H1 (cell line): ENCODE data around the gene EFNA3. TPM values are rescaled to one million over a fixed set of nuclear protein-coding genes. Genes with fewer than 3 reads are reported as not detected.

ENCODE experiments used
- CTCF ChIA-PET: fragments of 300-600 bp; sonication (Branson Sonifier 250); formaldehyde crosslinking; loops from one replicate; lab custom pipeline; 2021; ENCODE audit not compliant: partially characterized antibody; lab: Charles Lee
- POLR2A ChIA-PET: fragments of 300-600 bp; sonication (Branson Sonifier 250); formaldehyde crosslinking; loops from one replicate; lab custom pipeline; 2021; ENCODE audit warnings: inconsistent platforms; ENCODE audit not compliant: partially characterized antibody; lab: Charles Lee
- DNase-seq, 2 experiments: peaks; one replicate each; pipeline versions ENCODE4 v3.0.0 to v3.0.0-alpha.2; 2010 to 2022; ENCODE audit warnings: low spot score in 2 of 2, low read depth in 1 of 2, mixed read lengths in 1 of 2
- FAIRE-seq: peaks from 2 replicates; lab custom pipeline; 2011; peaks lifted over from hg19 to GRCh38; lab: Jason Lieb, UNC
- H2AFZ ChIP-seq: 2 replicates; pipeline ENCODE4 v1.8.1; 2012; ENCODE audit warnings: low read length, inconsistent platforms
- H2AK5ac ChIP-seq: 2 replicates; pipeline ENCODE4 v1.6.1; 2013; ENCODE audit warnings: low read depth, low read length
- H2BK120ac ChIP-seq: replicated peaks from 2 replicates; pipeline ENCODE3; 2013; ENCODE audit warnings: low read depth, low read length, inconsistent platforms
- H2BK12ac ChIP-seq: 2 replicates; pipeline ENCODE4 v1.6.1; 2013; ENCODE audit warnings: low read depth, low read length
- H2BK15ac ChIP-seq: 2 replicates; pipeline ENCODE4 v1.6.1; 2013; ENCODE audit warnings: low read length
- H2BK20ac ChIP-seq: 2 replicates; pipeline ENCODE4 v1.6.1; 2013; ENCODE audit warnings: low read length
- H2BK5ac ChIP-seq: 2 replicates; pipeline ENCODE4 v1.6.1; 2013; ENCODE audit warnings: low read depth, low read length
- H3K14ac ChIP-seq: 2 replicates; pipeline ENCODE4 v1.6.1; 2013; ENCODE audit warnings: inconsistent platforms; ENCODE audit not compliant: insufficient read length
- H3K18ac ChIP-seq: 2 replicates; pipeline ENCODE4 v1.6.1; 2013; ENCODE audit warnings: low read length; ENCODE audit errors: extremely low read depth
- H3K23ac ChIP-seq: 2 replicates; pipeline ENCODE4 v1.6.1; 2013; ENCODE audit warnings: inconsistent platforms; ENCODE audit not compliant: insufficient read length
- H3K23me2 ChIP-seq: 2 replicates; pipeline ENCODE4 v1.6.1; 2013; ENCODE audit warnings: low read depth, low read length
- H3K27ac ChIP-seq: 2 replicates; pipeline ENCODE4 v1.6.1; 2011; ENCODE audit warnings: low read depth, low read length, inconsistent platforms
- H3K27me3 ChIP-seq, 4 experiments: replicated peaks in 1 of 4; 1 replicate in 1 of 4; 2 replicates in 3 of 4; pipeline versions ENCODE4 v1.6.1 to v1.8.1; 2011 to 2013; ENCODE audit warnings: low read length in 3 of 4, mild to moderate bottlenecking in 3 of 4, inconsistent platforms in 2 of 4, mixed read lengths in 2 of 4, moderate library complexity in 1 of 4; ENCODE audit not compliant: control insufficient read depth in 3 of 4, insufficient read depth in 3 of 4; ENCODE audit errors: extremely low read depth in 1 of 4
- H3K36me3 ChIP-seq, 4 experiments: 2 replicates each; pipeline versions ENCODE4 v1.6.1 to v1.8.1; 2011 to 2013; ENCODE audit warnings: mild to moderate bottlenecking in 4 of 4, low read length in 3 of 4, moderate library complexity in 2 of 4, control low read depth in 1 of 4, inconsistent platforms in 1 of 4; ENCODE audit not compliant: insufficient read depth in 4 of 4, control insufficient read depth in 2 of 4
- H3K4ac ChIP-seq: replicated peaks from 2 replicates; pipeline ENCODE3; 2013; ENCODE audit warnings: low read length, low read depth, mixed read lengths, inconsistent platforms; ENCODE audit not compliant: insufficient read length
- H3K4me1 ChIP-seq, 4 experiments: replicated peaks in 1 of 4; 1 replicate in 1 of 4; 2 replicates in 3 of 4; pipeline versions ENCODE4 v1.6.1 to v1.8.1; 2011 to 2013; ENCODE audit warnings: low read length in 3 of 4, inconsistent platforms in 2 of 4, mixed read lengths in 1 of 4; ENCODE audit not compliant: insufficient read depth in 4 of 4, control insufficient read depth in 3 of 4
- H3K4me2 ChIP-seq, 2 experiments: 2 replicates each; pipeline versions ENCODE4 v1.6.1 to v1.8.1; 2011 to 2013; ENCODE audit warnings: low read depth in 2 of 2, low read length in 2 of 2, control low read depth in 1 of 2, inconsistent platforms in 1 of 2, mild to moderate bottlenecking in 1 of 2; ENCODE audit not compliant: insufficient read depth in 1 of 2
- H3K4me3 ChIP-seq, 4 experiments: fragments of 200-600, 300-600 bp in 1 of 4; sonication (generic), shearing (Covaris generic), sonication (Bioruptor Twin) in 1 of 4; 2 replicates each; pipeline versions ENCODE4 v1.5.1 to v1.8.1; 2011 to 2016; ENCODE audit warnings: low read length in 4 of 4, low read depth in 3 of 4, control low read depth in 2 of 4, inconsistent platforms in 2 of 4, mild to moderate bottlenecking in 2 of 4, mixed read lengths in 1 of 4, moderate library complexity in 1 of 4; ENCODE audit not compliant: insufficient read depth in 2 of 4; ENCODE audit errors: extremely low read depth in 1 of 4
- H3K56ac ChIP-seq: replicated peaks from 2 replicates; pipeline ENCODE3; 2013; ENCODE audit warnings: low read depth, mild to moderate bottlenecking, mixed read lengths, low read length, inconsistent platforms; ENCODE audit not compliant: insufficient read length
- H3K79me1 ChIP-seq: 2 replicates; pipeline ENCODE4 v1.6.1; 2013; ENCODE audit warnings: low read depth, low read length, control low read depth
- H3K79me2 ChIP-seq, 2 experiments: 2 replicates each; pipeline versions ENCODE4 v1.6.1 to v1.8.1; 2012 to 2013; ENCODE audit warnings: low read length in 2 of 2, mild to moderate bottlenecking in 2 of 2, inconsistent platforms in 1 of 2; ENCODE audit not compliant: insufficient read depth in 2 of 2, control insufficient read depth in 1 of 2
- H3K9ac ChIP-seq, 4 experiments: replicated peaks in 1 of 4; 1 replicate in 1 of 4; 2 replicates in 3 of 4; pipeline versions ENCODE4 v1.6.1 to v1.8.1; 2011 to 2013; ENCODE audit warnings: low read depth in 3 of 4, low read length in 3 of 4, control low read depth in 2 of 4, mild to moderate bottlenecking in 2 of 4, moderate library complexity in 2 of 4, inconsistent platforms in 1 of 4; ENCODE audit errors: extremely low read depth in 1 of 4
- H3K9me3 ChIP-seq, 2 experiments: 2 replicates each; pipeline versions ENCODE4 v1.6.1 to v1.8.1; 2012 to 2013; ENCODE audit warnings: mild to moderate bottlenecking in 2 of 2, moderate library complexity in 2 of 2, control low read depth in 1 of 2, inconsistent platforms in 1 of 2, low read depth in 1 of 2, low read length in 1 of 2, mixed read lengths in 1 of 2; ENCODE audit not compliant: insufficient read depth in 2 of 2
- H4K20me1 ChIP-seq, 2 experiments: replicated peaks in 1 of 2; 2 replicates each; pipeline versions ENCODE3 to v1.8.1; 2011 to 2013; ENCODE audit warnings: inconsistent platforms in 2 of 2, low read length in 2 of 2, mild to moderate bottlenecking in 1 of 2; ENCODE audit not compliant: insufficient read depth in 2 of 2, control insufficient read depth in 1 of 2
- H4K5ac ChIP-seq: 2 replicates; pipeline ENCODE4 v1.6.1; 2013; ENCODE audit warnings: low read length, low read depth, mixed read lengths, inconsistent platforms; ENCODE audit not compliant: insufficient read length
- H4K8ac ChIP-seq: 2 replicates; pipeline ENCODE4 v1.8.0; 2013; ENCODE audit warnings: mild to moderate bottlenecking, moderate library complexity, low read length, inconsistent platforms; ENCODE audit not compliant: insufficient read depth; ENCODE audit errors: extremely low read depth
- H4K91ac ChIP-seq: replicated peaks from 2 replicates; pipeline ENCODE3; 2013; ENCODE audit warnings: low read length, mixed read lengths, inconsistent platforms; ENCODE audit not compliant: insufficient read length
- KDM4A ChIP-seq: IDR thresholded peaks from one replicate; pipeline ENCODE4 v1.7.1; 2012; ENCODE audit warnings: low read depth, mild to moderate bottlenecking, moderate library complexity, low read length, inconsistent platforms; ENCODE audit not compliant: severe bottlenecking
- SUZ12 ChIP-seq: fragments of 200-600 bp; sonication (generic); IDR thresholded peaks from 2 replicates; pipeline ENCODE4 v1.6.1; 2012; ENCODE audit warnings: mild to moderate bottlenecking, inconsistent platforms, low read length, moderate library complexity, mixed read lengths
- WGBS, 2 experiments: shearing (Covaris generic) in 1 of 2; methylation state at CpG; one replicate each; pipeline versions ENCODE4 v1.1.6 to v1.1.7; 2013 to 2015; ENCODE audit warnings: low lambda C conversion rate in 2 of 2, mixed read lengths in 2 of 2, inconsistent platforms in 1 of 2, low coverage in 1 of 2, missing lambda C conversion rate in 1 of 2; ENCODE audit not compliant: insufficient replicate concordance in 2 of 2, insufficient coverage in 1 of 2, insufficient read length in 1 of 2; ENCODE audit errors: extremely low coverage in 1 of 2, missing lambda C conversion rate in 1 of 2; 5-methylcytosine and 5-hydroxymethylcytosine counted together
- polyA plus RNA-seq, 7 experiments: library from polyadenylated mRNA; depleted of rRNA in 3 of 7; stranded (reverse) in 5 of 7; unstranded in 2 of 7; fragments of >200 nt in 5 of 7; fragments of 200-250 nt in 2 of 7; gene quantifications; 1 replicate in 5 of 7; 2 replicates in 1 of 7; 4 replicates in 1 of 7; pipeline versions ENCODE4 v1.2.1 to v1.2.3, GENCODE V29; 2011 to 2013; ENCODE audit warnings: missing spikeins in 2 of 7, mixed read lengths in 2 of 7
- total RNA-seq: library from RNA; stranded (reverse); fragmentation: NEBNext Ultra II Directional; extraction: Animal tissue kit (Norgen Biotek cat#: 25700); gene quantifications from 2 replicates; pipeline ENCODE4 v1.2.1, GENCODE V29; 2021

EFNA3 gene
- total and polyA plus RNA-seq, 2 of the 8 experiments (the other 6 are each of a cell fraction or from before 2014, with no cell fraction given), result 10.8 to 13.8 TPM

DNA sequence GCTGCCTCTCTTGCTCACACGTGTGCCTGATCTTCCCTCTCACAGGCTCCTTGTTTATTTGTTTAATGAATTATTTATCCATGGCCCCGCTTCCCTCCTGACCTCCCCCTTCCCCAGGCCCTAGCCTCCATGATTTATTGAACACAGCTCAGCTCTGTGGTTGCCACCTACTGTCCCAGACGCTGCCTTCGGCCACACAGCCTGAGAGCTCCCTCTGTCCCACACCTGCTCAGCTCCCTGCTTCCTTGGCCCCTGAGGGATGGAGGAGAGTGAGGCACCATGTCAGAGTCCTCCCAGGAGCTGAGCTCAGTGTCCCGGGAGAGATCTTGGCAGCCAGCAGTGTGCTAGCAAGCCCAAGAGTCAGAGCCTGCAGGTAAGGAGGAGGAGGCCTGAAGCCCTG is 3.1 kb upstream of the EFNA3 start:
- H4K20me1 ChIP-seq, result peaks cover 2 to 7% of the 10 kb centered on the region in 2 experiments
- TF ChIP-seq KDM4A, result no peak
- 0 out of 2 replicates have a peak, but pooled peaks have one; percentile 8 for TF ChIP-seq SUZ12
- H3K4ac ChIP-seq, result no peak overlapping the region
- H4K91ac ChIP-seq, result no peak overlapping the region
- DNase-seq (no peak), FAIRE-seq (no peak)
- no peaks in the 10 kb centered on the region for H3K79me2 ChIP-seq
- H3K9me3 ChIP-seq, result no peaks in the 10 kb centered on the region
- no peak overlapping the region for H3K23ac ChIP-seq
- no peak overlapping the region for H3K27ac ChIP-seq
- no peak overlapping the region for H2BK20ac ChIP-seq
- no peak overlapping the region for H2BK120ac ChIP-seq
- H3K56ac ChIP-seq, result no peak overlapping the region
- WGBS, 2 experiments, result 64% methylated on average over 5 of the region's 5 CpGs; no CpG with 5 or more reads in 1 of the 2 experiments
- H3K18ac ChIP-seq, result no peak overlapping the region
- CTCF ChIA-PET, result interaction anchor here (1.2 to 33.9 kb wide), 7 partner anchors 10 to 176 kb away, joined by 3 to 907 read pairs (median 6); partner anchors contain the start of genes ADAM15, EFNA4 and KRTCAP2
- H3K27me3 ChIP-seq, result peaks cover 16 to 29% (median 28%) of the 10 kb centered on the region in 4 experiments
- H2BK15ac ChIP-seq, result no peak overlapping the region
- no peak overlapping the region for H2BK5ac ChIP-seq
- POLR2A ChIA-PET, result interaction anchor here (0.7 to 1.9 kb wide), 5 partner anchors 8 to 118 kb away, joined by 3 to 5 read pairs (median 5); partner anchors contain the start of genes ADAM15 and EFNA4
- peaks cover 16% of the 10 kb centered on the region for H3K23me2 ChIP-seq
- H4K5ac ChIP-seq, result no peak overlapping the region
- no peak overlapping the region for H2AFZ ChIP-seq
- H3K4me1 ChIP-seq, result peaks cover 4 to 28% (median 16%) of the 10 kb centered on the region in 4 experiments
- H2BK12ac ChIP-seq, result no peak overlapping the region
- no peak overlapping the region for H3K4me2 ChIP-seq
- H3K4me3 ChIP-seq, result no peak overlapping the region
- H4K8ac ChIP-seq, result no peak overlapping the region; the same call in 1 of the 2 replicates
- H3K9ac ChIP-seq, result no peak overlapping the region
- H3K79me1 ChIP-seq, result no peaks in the 10 kb centered on the region
- H2AK5ac ChIP-seq, result no peak overlapping the region
- H3K14ac ChIP-seq, result no peak overlapping the region
- no peaks in the 10 kb centered on the region for H3K36me3 ChIP-seq
